Ishikawa (cell line): ENCODE results near the gene USP47.

Source experiments
- CEBPB ChIP-seq: IDR thresholded peaks from 2 replicates; pipeline ENCODE4 v1.6.1; 2012
- CREB1 ChIP-seq: IDR thresholded peaks from 2 replicates; pipeline ENCODE4 v1.6.1; 2012; ENCODE audit warnings: low read depth
- EGR1 ChIP-seq: IDR thresholded peaks from 2 replicates; pipeline ENCODE4 v1.6.1; 2012
- EP300 ChIP-seq: IDR thresholded peaks from 2 replicates; pipeline ENCODE4 v1.6.1; 2012; ENCODE audit warnings: borderline replicate concordance
- FOXM1 ChIP-seq: IDR thresholded peaks from 2 replicates; pipeline ENCODE4 v1.6.1; 2012; ENCODE audit warnings: low read depth, borderline replicate concordance
- MAX ChIP-seq: IDR thresholded peaks from 2 replicates; pipeline ENCODE4 v1.6.1; 2012
- NFIC ChIP-seq: IDR thresholded peaks from 2 replicates; pipeline ENCODE4 v1.6.1; 2012
- RAD21 ChIP-seq: IDR thresholded peaks from 2 replicates; pipeline ENCODE4 v1.6.1; 2012; ENCODE audit warnings: low read depth
- TAF1 ChIP-seq: IDR thresholded peaks from 2 replicates; pipeline ENCODE4 v1.6.1; 2012; ENCODE audit warnings: low read depth, mild to moderate bottlenecking
- TCF12 ChIP-seq: IDR thresholded peaks from 2 replicates; pipeline ENCODE4 v1.6.1; 2012; ENCODE audit warnings: low read depth
- TEAD4 ChIP-seq: IDR thresholded peaks from 2 replicates; pipeline ENCODE4 v1.6.1; 2012
- USF1 ChIP-seq: IDR thresholded peaks from 2 replicates; pipeline ENCODE4 v1.6.1; 2012
- YY1 ChIP-seq: IDR thresholded peaks from 2 replicates; pipeline ENCODE4 v1.6.1; 2012; ENCODE audit warnings: low read depth
- ZBTB7A ChIP-seq: IDR thresholded peaks from 2 replicates; pipeline ENCODE4 v1.6.1; 2012; ENCODE audit warnings: low read depth
- TF ChIP-seq, protein P1 (sequence below): IDR thresholded peaks from 2 replicates; pipeline ENCODE4 v1.6.1; 2012; ENCODE audit warnings: low read depth, mild to moderate bottlenecking

The USP47 gene

GRCh38 chr11:11826260-11826659, 15.5 kb upstream of the USP47 start:
- no peak for TF ChIP-seq CREB1
- TF ChIP-seq, protein P1, sequence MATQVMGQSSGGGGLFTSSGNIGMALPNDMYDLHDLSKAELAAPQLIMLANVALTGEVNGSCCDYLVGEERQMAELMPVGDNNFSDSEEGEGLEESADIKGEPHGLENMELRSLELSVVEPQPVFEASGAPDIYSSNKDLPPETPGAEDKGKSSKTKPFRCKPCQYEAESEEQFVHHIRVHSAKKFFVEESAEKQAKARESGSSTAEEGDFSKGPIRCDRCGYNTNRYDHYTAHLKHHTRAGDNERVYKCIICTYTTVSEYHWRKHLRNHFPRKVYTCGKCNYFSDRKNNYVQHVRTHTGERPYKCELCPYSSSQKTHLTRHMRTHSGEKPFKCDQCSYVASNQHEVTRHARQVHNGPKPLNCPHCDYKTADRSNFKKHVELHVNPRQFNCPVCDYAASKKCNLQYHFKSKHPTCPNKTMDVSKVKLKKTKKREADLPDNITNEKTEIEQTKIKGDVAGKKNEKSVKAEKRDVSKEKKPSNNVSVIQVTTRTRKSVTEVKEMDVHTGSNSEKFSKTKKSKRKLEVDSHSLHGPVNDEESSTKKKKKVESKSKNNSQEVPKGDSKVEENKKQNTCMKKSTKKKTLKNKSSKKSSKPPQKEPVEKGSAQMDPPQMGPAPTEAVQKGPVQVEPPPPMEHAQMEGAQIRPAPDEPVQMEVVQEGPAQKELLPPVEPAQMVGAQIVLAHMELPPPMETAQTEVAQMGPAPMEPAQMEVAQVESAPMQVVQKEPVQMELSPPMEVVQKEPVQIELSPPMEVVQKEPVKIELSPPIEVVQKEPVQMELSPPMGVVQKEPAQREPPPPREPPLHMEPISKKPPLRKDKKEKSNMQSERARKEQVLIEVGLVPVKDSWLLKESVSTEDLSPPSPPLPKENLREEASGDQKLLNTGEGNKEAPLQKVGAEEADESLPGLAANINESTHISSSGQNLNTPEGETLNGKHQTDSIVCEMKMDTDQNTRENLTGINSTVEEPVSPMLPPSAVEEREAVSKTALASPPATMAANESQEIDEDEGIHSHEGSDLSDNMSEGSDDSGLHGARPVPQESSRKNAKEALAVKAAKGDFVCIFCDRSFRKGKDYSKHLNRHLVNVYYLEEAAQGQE = no peak
- no peak for TF ChIP-seq ZBTB7A
- TF ChIP-seq EP300 = no peak
- TF ChIP-seq MAX = no peak
- no peak for TF ChIP-seq TEAD4
- TF ChIP-seq RAD21 = no peak
- TF ChIP-seq EGR1 = no peak
- no peak for TF ChIP-seq TAF1

DNA sequence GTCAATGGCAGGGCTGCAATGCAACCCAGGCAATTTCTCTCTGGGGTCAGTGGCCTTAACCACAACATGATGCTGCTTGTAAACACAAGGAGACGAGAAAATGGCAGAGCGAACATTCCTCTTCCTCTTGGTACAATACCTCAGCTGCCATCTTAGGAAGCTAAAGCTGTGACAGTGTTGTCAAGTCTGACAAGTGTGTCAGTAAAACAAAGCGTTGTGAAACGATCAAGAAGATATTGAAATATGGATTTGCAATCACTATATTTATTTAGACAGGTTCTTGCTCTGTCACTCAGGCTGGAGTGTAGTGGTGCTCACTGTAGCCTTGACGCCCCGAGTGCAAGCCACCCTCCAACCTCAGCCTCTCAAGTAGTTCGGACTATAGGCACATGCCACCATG, 14.5 kb upstream of the USP47 start:
- TF ChIP-seq EGR1 = no peak
- no peak for TF ChIP-seq FOXM1
- no peak for TF ChIP-seq NFIC
- no peak for TF ChIP-seq TAF1
- no peak for TF ChIP-seq CEBPB
- TF ChIP-seq TCF12 = no peak
- no peak for TF ChIP-seq MAX
- TF ChIP-seq YY1 = no peak
- TF ChIP-seq, protein P1 = no peak
- TF ChIP-seq CREB1 = no peak
- TF ChIP-seq ZBTB7A = no peak
- no peak for TF ChIP-seq RAD21
- no peak for TF ChIP-seq EP300
- no peak for TF ChIP-seq TEAD4
- no peak for TF ChIP-seq USF1

- TF ChIP-seq NFIC = no peak
- no peak for TF ChIP-seq RAD21
- no peak for TF ChIP-seq USF1
- TF ChIP-seq CREB1 = no peak
- TF ChIP-seq MAX = no peak
- TF ChIP-seq TAF1 = no peak
- TF ChIP-seq ZBTB7A = no peak
Measured at GRCh38 chr11:11836676-11837231, 5.0 kb upstream of the USP47 start.

- no peak for TF ChIP-seq FOXM1
- TF ChIP-seq TAF1 = no peak
- TF ChIP-seq CEBPB = no peak
- TF ChIP-seq USF1 = no peak
- TF ChIP-seq ZBTB7A = no peak
- TF ChIP-seq, protein P1 = no peak
Measured at GRCh38 chr11:11839718-11840117, 2.1 kb upstream of the USP47 start.
